ENCODE measurements around the gene ALPP. TPM values are rescaled to one million over a fixed set of nuclear protein-coding genes. Genes with fewer than 3 reads are reported as not detected.

ALPP gene
- total RNA-seq, 3 donors from 2014 or later (not counting 1 experiment from before 2014, with no cell fraction given), result 0.30 TPM; not detected in 2

DNA sequence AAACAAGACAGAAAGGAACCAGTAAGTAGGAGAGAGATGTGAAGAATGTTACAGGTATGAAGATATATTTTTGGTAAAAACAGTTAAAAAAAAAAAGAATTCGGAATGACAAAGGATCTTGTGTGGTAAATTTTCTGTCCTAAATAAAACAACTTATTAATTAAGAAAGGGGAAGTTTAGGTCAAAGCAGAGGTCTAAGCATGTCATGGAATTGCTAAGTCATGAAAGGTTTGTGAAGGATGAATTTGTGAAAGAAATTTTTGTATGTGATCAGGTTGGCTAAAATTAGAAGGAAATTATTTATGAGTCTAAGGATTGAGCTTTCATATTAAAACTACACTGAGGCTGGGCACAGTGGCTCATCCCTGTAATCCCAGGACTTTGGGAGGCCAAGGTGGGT, 17.0 kb downstream of the ALPP start:
- no peak overlapping the region for H3K27ac ChIP-seq (ENCODE audit: low read length)
- intact Hi-C loops (cut with micrococcal nuclease), result no loop called here
- Mint-ChIP-seq H3K4me3 (no peak overlapping the region), H3K36me3 (no peaks in the 10 kb centered on the region), H3K27me3 (ENCODE audit: low read depth in 2 of 2) (peaks cover 18 to 30% of the 10 kb centered on the region in 2 donors), H3K9me3 (no peaks in the 10 kb centered on the region), H3K4me1 (no peaks in the 10 kb centered on the region), H3K27ac (no peak overlapping the region)
- H3K36me3 ChIP-seq (ENCODE audit: control insufficient read depth, insufficient read depth, low read length), result no peaks in the 10 kb centered on the region
- no peaks in the 10 kb centered on the region for H3K27me3 ChIP-seq (ENCODE audit: control insufficient read depth, insufficient read depth, low read length)
- WGBS (ENCODE audit: insufficient coverage), result no CpG with 5 or more reads among the region's 1 CpG
- H3K9me3 ChIP-seq (ENCODE audit: control insufficient read depth, insufficient read depth, low read length), result no peaks in the 10 kb centered on the region
- TF ChIP-seq, protein P1, sequence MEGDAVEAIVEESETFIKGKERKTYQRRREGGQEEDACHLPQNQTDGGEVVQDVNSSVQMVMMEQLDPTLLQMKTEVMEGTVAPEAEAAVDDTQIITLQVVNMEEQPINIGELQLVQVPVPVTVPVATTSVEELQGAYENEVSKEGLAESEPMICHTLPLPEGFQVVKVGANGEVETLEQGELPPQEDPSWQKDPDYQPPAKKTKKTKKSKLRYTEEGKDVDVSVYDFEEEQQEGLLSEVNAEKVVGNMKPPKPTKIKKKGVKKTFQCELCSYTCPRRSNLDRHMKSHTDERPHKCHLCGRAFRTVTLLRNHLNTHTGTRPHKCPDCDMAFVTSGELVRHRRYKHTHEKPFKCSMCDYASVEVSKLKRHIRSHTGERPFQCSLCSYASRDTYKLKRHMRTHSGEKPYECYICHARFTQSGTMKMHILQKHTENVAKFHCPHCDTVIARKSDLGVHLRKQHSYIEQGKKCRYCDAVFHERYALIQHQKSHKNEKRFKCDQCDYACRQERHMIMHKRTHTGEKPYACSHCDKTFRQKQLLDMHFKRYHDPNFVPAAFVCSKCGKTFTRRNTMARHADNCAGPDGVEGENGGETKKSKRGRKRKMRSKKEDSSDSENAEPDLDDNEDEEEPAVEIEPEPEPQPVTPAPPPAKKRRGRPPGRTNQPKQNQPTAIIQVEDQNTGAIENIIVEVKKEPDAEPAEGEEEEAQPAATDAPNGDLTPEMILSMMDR (IDR thresholded peaks at IDR 0.05), result no peak
- ATAC-seq (no peak), DNase-seq (no peak)
- H3K4me3 ChIP-seq (ENCODE audit: low read length), result no peak overlapping the region
- H3K4me1 ChIP-seq (ENCODE audit: control insufficient read depth, insufficient read depth, low read length), result no peaks in the 10 kb centered on the region

DNA sequence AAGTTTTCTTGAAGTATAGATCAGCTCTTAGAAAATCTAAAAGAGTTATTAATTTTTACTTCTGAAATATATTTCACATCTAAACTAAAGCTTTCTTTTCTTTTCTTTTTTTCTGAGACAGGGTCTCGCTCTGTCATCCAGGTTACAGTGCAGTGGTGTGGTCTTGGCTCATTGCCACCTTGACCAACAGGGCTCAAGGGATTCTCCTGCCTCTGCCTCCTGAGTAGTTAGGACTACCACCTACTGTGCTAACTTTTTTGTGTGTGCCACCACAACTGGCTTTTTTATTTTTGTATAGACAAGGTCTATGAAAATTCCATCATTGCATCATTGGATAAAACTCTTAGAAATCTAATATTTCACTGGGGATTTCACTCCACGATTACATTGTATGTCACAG, 18.1 kb downstream of the ALPP start:
- intact Hi-C loops (cut with micrococcal nuclease), result no loop called here
- TF ChIP-seq, protein P1 (IDR thresholded peaks at IDR 0.05), result no peak
- H3K4me3 ChIP-seq (ENCODE audit: low read length), result no peak overlapping the region
- peaks cover 17 to 25% of the 10 kb centered on the region in 2 donors for H3K27me3 Mint-ChIP-seq (ENCODE audit: low read depth in 2 of 2)
- H3K4me1 Mint-ChIP-seq, result no peaks in the 10 kb centered on the region
- H3K27ac ChIP-seq (ENCODE audit: low read length), result no peak overlapping the region
- no peak for ATAC-seq
- H3K9me3 Mint-ChIP-seq, result no peaks in the 10 kb centered on the region
- DNase-seq, result no peak
- no peak overlapping the region for H3K27ac Mint-ChIP-seq
- 74% methylated on average over 2 of the region's 2 CpGs for WGBS (ENCODE audit: insufficient coverage)
- no peaks in the 10 kb centered on the region for H3K36me3 Mint-ChIP-seq
- no peaks in the 10 kb centered on the region for H3K27me3 ChIP-seq (ENCODE audit: control insufficient read depth, insufficient read depth, low read length)
- no peaks in the 10 kb centered on the region for H3K9me3 ChIP-seq (ENCODE audit: control insufficient read depth, insufficient read depth, low read length)
- H3K4me3 Mint-ChIP-seq, result no peak overlapping the region
- H3K36me3 ChIP-seq (ENCODE audit: control insufficient read depth, insufficient read depth, low read length), result no peaks in the 10 kb centered on the region
- no peaks in the 10 kb centered on the region for H3K4me1 ChIP-seq (ENCODE audit: control insufficient read depth, insufficient read depth, low read length)

DNA sequence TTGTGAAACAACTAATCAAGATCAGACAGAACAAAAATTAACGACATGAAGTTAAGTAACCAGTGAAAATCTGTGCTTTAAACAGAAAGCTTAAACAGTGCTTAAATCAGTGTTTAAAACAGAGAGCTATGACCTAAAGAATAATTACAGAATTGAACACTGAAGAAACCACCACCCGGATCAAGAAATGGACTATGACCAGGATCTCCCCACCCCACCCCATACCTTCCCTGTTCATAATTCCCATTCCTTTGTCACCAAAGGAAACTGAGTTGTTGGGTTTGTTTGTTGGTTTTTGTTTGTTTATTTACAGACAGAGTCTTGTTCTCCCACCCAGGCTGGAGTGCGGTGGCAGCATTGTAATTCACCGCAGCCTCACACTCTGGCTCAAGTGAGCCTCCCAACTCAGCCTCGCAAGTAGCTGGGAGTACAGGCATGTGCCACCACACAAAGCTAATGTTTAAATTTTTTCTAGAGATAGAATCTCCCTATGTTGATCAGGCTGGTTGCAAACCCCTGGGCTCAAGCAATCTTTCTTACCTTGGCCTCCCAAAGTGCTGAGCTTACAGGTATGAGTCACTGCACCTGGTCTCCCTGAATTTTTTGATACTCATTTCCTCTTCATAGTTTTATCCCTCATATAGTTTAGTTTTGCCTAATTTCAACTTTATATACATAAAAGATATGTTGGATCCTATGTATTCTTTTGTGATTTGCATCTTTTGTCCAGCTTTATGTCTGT, 19.9 kb downstream of the ALPP start:
- H3K4me1 Mint-ChIP-seq, result no peaks in the 10 kb centered on the region
- ATAC-seq (no peak), DNase-seq (no peak)
- H3K27ac Mint-ChIP-seq, result no peak overlapping the region
- Histone ChIP-seq H3K36me3 (ENCODE audit: control insufficient read depth, insufficient read depth, low read length) (no peaks in the 10 kb centered on the region), H3K9me3 (ENCODE audit: control insufficient read depth, insufficient read depth, low read length) (no peaks in the 10 kb centered on the region), H3K27ac (ENCODE audit: low read length) (no peak overlapping the region), H3K4me1 (ENCODE audit: control insufficient read depth, insufficient read depth, low read length) (no peaks in the 10 kb centered on the region), H3K4me3 (ENCODE audit: low read length) (no peak overlapping the region), H3K27me3 (ENCODE audit: control insufficient read depth, insufficient read depth, low read length) (no peaks in the 10 kb centered on the region)
- TF ChIP-seq, protein P1 (IDR thresholded peaks at IDR 0.05), result no peak
- intact Hi-C loops (cut with micrococcal nuclease), result no loop called here
- peaks cover 14 to 25% of the 10 kb centered on the region in 2 donors for H3K27me3 Mint-ChIP-seq (ENCODE audit: low read depth in 2 of 2)
- no peaks in the 10 kb centered on the region for H3K9me3 Mint-ChIP-seq
- no peak overlapping the region for H3K4me3 Mint-ChIP-seq
- no peaks in the 10 kb centered on the region for H3K36me3 Mint-ChIP-seq
- WGBS (ENCODE audit: insufficient coverage), result 86% methylated on average over 3 of the region's 5 CpGs

Measured in natural killer cell (primary cell).